GM21576 (cell line): ENCODE data around the gene PFKP.
"Not testable (repeated sequence)": the region's sequence is repeated elsewhere in the genome, so short reads cannot be mapped to it uniquely, and the experiment has no call there.

Experiments used
- ATAC-seq: cut with Tn5 transposase; IDR thresholded peaks from one replicate; pipeline ENCODE4 v1.9.1; 2021; ENCODE audit warnings: mild to moderate bottlenecking, moderate library complexity; ENCODE audit not compliant: unreplicated experiment

The PFKP gene

GRCh38 chr10:3046981-3047547 lies 20.3 kb upstream of the PFKP start:
- no peak for ATAC-seq

- no peak for ATAC-seq
These were observed 19.8 kb upstream of the PFKP start for GRCh38 chr10:3047596-3047995.

GRCh38 chr10:3048119-3049019 lies 19.0 kb upstream of the PFKP start:
- ATAC-seq: no peak

DNA sequence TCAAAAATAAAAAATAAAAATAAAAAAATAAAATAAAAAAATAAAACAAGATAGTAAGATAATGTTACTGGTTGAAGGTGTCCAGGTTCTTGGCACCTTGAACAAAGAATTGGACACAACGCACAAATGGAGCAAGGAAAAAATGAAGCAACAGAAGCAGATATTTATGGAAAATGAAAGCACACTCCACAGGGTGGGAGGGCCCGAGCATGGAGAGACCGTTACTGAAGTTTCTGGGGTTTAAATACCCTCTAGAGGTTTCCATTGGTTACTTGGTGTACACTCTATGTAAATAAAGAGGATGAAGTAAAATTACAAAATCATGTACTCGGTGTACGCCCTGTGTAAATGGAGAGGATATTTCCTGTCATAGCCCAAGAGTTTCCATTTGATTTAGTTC lies 15.7 kb upstream of the PFKP start:
- ATAC-seq: no peak

DNA sequence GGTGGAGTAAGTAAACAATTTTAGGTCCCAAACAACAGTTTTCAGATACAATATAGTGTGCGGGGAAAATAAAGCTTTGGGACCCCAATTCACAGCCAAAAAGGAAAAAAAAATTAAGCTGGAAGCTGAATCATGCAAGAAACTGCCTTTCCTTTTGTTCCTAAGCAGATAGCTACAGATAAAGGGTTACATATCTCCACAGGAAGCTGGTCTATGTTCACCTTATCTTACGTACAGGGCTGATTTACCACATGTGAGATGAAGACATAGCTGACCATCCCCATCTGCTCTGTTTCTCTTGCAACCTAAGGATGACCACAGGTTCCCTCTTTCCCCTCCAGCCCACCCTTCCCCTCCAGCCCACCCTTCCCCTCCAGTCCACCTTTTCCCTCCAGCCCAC lies 14.2 kb upstream of the PFKP start:
- ATAC-seq: no peak

GRCh38 chr10:3054183-3054850 lies 13.0 kb upstream of the PFKP start:
- no peak for ATAC-seq

DNA sequence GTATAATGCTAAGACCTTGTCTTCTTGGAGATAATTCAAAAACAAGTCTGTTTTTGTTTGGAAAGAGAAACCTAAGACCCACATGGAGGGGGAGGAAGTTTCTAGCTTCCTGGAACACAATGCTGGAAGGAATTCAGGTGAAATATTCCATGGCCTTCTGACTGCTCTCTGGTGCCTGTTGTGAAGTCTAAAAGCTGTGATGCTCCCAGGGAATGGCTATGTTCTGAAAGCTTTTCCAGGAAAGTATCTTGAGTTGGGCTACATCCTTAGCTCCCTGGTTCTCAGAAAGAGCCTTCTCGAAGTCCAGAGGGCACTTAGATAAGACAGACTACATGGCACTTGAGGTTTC lies 12.5 kb upstream of the PFKP start:
- no peak for ATAC-seq

DNA sequence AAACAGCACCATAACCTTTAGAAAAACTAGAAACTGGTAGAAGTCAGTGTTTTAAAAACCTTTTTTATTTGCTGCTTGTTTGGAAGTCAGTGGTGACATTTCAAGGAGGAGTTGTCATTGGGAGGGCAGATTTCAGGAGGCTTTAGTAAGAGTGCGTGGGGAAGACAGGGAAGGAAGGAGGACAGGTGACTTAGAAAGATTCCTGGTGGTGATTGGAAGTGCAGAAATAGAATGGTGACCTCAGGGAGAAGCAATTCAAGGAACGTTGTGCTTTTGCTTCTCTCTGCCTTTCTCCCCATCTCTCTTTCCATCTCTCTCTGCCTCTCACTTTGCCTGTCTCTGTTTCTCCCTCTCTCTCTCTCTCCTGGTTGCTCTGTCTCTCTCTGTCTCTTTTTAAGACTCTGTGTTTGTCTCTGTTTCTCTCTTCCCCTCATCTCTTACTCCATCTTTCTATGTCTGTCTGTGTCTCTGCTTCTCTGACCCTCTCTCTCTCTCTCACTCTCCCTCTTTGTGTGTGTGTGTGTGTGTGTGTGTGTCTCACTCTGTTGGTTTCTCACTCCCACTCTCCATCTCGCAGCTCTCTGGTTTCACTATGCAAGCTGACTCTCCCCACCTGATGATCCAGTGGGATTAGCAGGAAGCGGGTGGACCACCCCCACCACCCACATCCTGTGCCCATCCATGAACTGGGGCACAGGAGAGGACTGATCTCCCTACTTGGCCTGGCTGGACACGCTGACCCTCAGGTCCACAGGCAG lies 10.9 kb upstream of the PFKP start:
- ATAC-seq: no peak

DNA sequence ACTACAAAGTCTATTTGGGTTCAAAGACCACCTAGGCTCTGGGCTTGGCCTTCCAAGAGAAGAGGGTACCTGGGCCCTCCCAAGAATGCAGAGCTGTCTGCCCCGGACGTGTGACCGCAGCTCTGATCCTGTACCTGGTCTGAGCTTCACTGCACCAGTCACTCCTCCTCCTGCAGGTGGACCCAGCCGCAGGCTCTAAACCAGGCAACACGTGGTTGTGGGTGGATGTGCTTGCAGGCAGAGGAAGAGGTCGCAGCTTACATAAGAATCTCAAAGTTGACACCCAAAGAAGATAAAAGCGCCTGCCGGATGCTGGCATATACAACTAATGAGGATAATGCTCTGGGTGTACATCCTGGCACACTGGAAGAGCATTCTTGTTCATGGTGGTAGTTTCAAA lies 9.4 kb upstream of the PFKP start:
- no peak for ATAC-seq

DNA sequence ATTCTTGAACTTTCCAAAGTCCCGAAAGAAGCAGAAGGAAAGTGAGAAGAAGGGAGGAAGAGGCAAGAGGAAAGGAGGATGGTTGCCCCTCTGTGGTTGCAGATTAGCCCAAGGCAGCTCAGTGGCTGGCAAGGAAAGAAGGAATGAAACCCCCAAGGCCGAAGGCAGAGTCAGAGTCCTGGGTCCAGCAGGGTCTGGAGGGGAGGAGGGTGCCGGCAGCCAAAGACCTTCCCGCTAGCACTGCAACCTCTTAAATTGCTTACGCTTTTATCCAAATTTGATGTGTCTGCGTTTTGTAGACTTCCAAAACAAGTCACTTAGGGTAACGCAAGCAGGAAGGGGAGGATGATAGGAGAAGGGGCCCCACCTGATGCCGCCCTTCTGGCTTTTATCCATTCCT lies 7.4 kb upstream of the PFKP start:
- no peak for ATAC-seq

DNA sequence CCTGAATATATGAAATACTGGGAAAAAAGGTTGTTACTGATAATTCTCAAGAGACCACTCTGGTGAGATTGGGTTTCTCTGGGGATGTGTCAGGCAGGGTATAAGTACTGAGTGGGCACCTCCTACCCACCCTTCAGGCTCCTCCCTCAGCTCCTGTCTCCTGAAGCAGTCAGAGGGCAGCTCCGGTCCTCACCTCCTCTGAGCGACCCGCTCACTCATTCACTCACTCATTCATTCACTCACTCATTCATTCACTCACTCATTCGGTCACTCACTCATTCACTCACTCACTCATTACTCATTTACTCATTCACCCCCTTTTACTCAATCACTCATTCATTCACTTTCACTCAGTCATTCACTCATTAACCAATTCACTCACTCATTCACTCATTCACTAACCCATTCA lies 6.9 kb upstream of the PFKP start:
- ATAC-seq: no peak

GRCh38 chr10:3061323-3061898 lies 5.9 kb upstream of the PFKP start:
- ATAC-seq: not testable (repeated sequence)

- ATAC-seq: no peak
These were observed 4.7 kb upstream of the PFKP start for GRCh38 chr10:3062502-3063186.

- ATAC-seq: no peak
These were observed 2.9 kb upstream of the PFKP start for GRCh38 chr10:3064423-3064822.

DNA sequence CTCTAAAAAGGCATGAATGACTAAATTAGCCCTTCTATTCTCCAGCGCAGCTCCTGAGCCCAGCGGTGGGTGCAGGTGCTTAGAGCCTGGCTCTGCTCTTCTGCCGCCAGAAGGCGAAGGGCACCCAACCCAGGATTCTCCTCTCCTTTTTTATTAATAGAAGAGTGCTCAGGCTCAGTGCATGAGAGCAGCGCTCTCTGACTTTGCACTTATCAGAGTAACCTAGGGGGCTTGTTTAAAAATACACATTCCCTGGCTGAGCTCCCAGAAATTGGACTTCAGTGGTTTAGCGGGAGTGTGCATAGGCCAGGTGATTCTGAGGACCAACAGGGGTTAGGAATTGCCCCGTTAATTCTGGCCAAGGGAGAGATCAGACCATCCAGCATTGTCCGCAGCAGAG lies 1.7 kb upstream of the PFKP start:
- ATAC-seq: no peak

- no peak for ATAC-seq
These were observed 831 bp upstream of the PFKP start for GRCh38 chr10:3066317-3067117.

DNA sequence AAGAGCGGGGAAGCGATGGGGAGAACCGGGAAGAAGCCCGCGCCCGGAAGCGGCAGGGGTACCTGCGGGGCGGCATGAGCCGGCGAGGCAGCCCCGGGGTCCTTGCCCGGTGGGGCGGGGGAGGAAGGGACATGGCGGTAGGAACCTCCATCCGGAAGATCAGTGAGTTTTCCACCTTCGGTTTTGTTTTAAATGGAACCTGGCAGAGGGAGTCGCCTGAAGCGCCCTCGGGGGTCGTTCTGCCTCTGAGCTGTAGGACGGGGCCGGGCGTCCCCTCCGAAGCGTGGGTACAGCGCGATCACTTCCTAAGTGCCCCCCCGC lies 471 bp downstream of the PFKP start:
- peak; percentile 8 for ATAC-seq

DNA sequence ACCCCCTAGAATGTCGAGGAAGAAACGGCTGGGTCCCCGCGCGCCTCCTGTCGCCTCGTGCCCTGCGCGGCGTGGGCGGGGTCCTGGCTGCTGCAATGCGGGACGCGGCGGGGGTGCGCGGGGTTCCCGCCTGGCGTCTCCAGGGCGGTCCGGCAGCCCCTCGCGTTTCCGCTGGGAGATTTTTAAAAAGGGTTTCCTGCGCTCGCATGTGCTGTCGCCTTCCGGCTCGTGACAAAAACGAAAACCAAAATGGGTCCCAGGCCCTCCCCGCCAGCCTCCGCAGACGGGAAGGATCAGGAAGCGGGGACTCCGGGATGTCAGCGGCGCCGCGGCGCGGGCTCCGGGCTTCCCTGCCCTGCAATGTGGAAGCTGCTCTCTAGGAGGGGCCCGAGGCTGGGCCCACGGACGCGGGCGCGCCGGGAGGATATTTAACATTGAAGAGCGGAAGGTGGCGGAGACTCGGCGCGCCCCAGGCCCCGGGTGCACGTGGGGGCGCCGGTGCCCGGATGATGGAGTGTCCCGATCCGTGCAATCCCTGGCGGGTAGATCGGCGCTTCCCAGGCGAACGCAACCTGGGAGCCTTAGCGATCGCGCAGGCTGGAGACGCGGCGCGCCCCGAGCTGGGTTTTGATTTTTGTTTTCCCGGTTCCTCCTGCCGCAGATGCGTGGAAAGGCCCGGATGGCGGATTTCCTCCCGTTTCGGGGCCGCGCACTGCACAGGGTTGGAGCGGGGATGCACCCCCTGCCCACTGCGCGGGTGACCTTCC lies 1.0 kb downstream of the PFKP start:
- ATAC-seq: peak; percentile 33
